Measurements from ENCODE around the gene MGAM2.

DNA sequence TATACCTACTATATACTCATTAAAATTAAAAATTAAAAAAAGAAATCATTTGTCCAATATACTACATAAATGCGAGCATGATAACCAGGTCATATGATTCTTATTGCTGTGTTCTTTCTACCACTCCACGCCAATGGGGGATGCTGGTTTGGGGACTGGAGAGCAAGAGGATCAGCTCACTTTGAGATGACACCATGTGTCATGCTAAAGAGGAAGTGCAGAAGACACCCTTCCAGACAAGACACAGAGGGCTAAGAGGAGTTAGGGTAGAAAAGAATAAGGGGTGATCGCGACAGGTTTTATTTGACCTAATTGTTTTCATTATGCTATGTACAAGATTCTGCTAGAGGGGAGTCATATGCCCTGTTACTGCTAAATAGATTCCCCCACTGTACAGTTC, 33.8 kb upstream of the MGAM2 start:
- TF ChIP-seq HDAC2 (IDR thresholded peaks at IDR 0.05) (no peak), POLR2AphosphoS5 (IDR thresholded peaks at IDR 0.05; ENCODE audit: low read length) (no peak), SUZ12 (IDR thresholded peaks at IDR 0.05; ENCODE audit: unreplicated experiment) (no peak), PML (IDR thresholded peaks at IDR 0.05; ENCODE audit: low read length) (no peak), ZNF274 (IDR thresholded peaks at IDR 0.05; ENCODE audit: insufficient read depth, insufficient read length) (no peak), RB1 (IDR thresholded peaks at IDR 0.05; ENCODE audit: borderline replicate concordance) (no peak), EP300 (IDR thresholded peaks at IDR 0.05; ENCODE audit: borderline replicate concordance in 1 of 2, control insufficient read depth in 1 of 2, low read depth in 2 of 2, low read length in 2 of 2) (no peak), ZNF384 (IDR thresholded peaks at IDR 0.05; ENCODE audit: borderline replicate concordance, low read depth, low read length) (no peak), MXI1 (IDR thresholded peaks at IDR 0.05; ENCODE audit: low read depth, low read length) (no peak)
- TF ChIP-seq, protein P1, sequence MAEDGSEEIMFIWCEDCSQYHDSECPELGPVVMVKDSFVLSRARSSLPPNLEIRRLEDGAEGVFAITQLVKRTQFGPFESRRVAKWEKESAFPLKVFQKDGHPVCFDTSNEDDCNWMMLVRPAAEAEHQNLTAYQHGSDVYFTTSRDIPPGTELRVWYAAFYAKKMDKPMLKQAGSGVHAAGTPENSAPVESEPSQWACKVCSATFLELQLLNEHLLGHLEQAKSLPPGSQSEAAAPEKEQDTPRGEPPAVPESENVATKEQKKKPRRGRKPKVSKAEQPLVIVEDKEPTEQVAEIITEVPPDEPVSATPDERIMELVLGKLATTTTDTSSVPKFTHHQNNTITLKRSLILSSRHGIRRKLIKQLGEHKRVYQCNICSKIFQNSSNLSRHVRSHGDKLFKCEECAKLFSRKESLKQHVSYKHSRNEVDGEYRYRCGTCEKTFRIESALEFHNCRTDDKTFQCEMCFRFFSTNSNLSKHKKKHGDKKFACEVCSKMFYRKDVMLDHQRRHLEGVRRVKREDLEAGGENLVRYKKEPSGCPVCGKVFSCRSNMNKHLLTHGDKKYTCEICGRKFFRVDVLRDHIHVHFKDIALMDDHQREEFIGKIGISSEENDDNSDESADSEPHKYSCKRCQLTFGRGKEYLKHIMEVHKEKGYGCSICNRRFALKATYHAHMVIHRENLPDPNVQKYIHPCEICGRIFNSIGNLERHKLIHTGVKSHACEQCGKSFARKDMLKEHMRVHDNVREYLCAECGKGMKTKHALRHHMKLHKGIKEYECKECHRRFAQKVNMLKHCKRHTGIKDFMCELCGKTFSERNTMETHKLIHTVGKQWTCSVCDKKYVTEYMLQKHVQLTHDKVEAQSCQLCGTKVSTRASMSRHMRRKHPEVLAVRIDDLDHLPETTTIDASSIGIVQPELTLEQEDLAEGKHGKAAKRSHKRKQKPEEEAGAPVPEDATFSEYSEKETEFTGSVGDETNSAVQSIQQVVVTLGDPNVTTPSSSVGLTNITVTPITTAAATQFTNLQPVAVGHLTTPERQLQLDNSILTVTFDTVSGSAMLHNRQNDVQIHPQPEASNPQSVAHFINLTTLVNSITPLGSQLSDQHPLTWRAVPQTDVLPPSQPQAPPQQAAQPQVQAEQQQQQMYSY (CRISPR knock-in tag; IDR thresholded peaks at IDR 0.05) = no peak
- TF ChIP-seq, protein P2, sequence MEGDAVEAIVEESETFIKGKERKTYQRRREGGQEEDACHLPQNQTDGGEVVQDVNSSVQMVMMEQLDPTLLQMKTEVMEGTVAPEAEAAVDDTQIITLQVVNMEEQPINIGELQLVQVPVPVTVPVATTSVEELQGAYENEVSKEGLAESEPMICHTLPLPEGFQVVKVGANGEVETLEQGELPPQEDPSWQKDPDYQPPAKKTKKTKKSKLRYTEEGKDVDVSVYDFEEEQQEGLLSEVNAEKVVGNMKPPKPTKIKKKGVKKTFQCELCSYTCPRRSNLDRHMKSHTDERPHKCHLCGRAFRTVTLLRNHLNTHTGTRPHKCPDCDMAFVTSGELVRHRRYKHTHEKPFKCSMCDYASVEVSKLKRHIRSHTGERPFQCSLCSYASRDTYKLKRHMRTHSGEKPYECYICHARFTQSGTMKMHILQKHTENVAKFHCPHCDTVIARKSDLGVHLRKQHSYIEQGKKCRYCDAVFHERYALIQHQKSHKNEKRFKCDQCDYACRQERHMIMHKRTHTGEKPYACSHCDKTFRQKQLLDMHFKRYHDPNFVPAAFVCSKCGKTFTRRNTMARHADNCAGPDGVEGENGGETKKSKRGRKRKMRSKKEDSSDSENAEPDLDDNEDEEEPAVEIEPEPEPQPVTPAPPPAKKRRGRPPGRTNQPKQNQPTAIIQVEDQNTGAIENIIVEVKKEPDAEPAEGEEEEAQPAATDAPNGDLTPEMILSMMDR (IDR thresholded peaks at IDR 0.05 in 2 of 3, conservative IDR thresholded peaks at IDR 0.05 in 1 of 3; ENCODE audit: control insufficient read depth in 2 of 3, extremely low read depth in 1 of 3, insufficient read depth in 1 of 3, low read depth in 3 of 3, low read length in 3 of 3) = no peak
- TF ChIP-seq, protein P3, sequence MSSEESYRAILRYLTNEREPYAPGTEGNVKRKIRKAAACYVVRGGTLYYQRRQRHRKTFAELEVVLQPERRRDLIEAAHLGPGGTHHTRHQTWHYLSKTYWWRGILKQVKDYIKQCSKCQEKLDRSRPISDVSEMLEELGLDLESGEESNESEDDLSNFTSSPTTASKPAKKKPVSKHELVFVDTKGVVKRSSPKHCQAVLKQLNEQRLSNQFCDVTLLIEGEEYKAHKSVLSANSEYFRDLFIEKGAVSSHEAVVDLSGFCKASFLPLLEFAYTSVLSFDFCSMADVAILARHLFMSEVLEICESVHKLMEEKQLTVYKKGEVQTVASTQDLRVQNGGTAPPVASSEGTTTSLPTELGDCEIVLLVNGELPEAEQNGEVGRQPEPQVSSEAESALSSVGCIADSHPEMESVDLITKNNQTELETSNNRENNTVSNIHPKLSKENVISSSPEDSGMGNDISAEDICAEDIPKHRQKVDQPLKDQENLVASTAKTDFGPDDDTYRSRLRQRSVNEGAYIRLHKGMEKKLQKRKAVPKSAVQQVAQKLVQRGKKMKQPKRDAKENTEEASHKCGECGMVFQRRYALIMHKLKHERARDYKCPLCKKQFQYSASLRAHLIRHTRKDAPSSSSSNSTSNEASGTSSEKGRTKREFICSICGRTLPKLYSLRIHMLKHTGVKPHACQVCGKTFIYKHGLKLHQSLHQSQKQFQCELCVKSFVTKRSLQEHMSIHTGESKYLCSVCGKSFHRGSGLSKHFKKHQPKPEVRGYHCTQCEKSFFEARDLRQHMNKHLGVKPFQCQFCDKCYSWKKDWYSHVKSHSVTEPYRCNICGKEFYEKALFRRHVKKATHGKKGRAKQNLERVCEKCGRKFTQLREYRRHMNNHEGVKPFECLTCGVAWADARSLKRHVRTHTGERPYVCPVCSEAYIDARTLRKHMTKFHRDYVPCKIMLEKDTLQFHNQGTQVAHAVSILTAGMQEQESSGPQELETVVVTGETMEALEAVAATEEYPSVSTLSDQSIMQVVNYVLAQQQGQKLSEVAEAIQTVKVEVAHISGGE (CRISPR knock-in tag; IDR thresholded peaks at IDR 0.05) = no peak
- TF ChIP-seq, protein P4, sequence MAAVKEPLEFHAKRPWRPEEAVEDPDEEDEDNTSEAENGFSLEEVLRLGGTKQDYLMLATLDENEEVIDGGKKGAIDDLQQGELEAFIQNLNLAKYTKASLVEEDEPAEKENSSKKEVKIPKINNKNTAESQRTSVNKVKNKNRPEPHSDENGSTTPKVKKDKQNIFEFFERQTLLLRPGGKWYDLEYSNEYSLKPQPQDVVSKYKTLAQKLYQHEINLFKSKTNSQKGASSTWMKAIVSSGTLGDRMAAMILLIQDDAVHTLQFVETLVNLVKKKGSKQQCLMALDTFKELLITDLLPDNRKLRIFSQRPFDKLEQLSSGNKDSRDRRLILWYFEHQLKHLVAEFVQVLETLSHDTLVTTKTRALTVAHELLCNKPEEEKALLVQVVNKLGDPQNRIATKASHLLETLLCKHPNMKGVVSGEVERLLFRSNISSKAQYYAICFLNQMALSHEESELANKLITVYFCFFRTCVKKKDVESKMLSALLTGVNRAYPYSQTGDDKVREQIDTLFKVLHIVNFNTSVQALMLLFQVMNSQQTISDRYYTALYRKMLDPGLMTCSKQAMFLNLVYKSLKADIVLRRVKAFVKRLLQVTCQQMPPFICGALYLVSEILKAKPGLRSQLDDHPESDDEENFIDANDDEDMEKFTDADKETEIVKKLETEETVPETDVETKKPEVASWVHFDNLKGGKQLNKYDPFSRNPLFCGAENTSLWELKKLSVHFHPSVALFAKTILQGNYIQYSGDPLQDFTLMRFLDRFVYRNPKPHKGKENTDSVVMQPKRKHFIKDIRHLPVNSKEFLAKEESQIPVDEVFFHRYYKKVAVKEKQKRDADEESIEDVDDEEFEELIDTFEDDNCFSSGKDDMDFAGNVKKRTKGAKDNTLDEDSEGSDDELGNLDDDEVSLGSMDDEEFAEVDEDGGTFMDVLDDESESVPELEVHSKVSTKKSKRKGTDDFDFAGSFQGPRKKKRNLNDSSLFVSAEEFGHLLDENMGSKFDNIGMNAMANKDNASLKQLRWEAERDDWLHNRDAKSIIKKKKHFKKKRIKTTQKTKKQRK (IDR thresholded peaks at IDR 0.05; ENCODE audit: low read depth, low read length) = no peak
